Measurements from ENCODE around the gene ARID1B. TPM values are rescaled to one million over a fixed set of nuclear protein-coding genes. Genes with fewer than 3 reads are reported as not detected.
A peak's percentile ranks its signal among the peaks of the same experiment; 100 is the strongest.

The ARID1B gene
- total and polyA plus RNA-seq, 9 of the 15 experiments (the other 6 are each of a cell fraction or from before 2014, with no cell fraction given), result 12.5 to 50.5 (median 25.8) TPM

DNA sequence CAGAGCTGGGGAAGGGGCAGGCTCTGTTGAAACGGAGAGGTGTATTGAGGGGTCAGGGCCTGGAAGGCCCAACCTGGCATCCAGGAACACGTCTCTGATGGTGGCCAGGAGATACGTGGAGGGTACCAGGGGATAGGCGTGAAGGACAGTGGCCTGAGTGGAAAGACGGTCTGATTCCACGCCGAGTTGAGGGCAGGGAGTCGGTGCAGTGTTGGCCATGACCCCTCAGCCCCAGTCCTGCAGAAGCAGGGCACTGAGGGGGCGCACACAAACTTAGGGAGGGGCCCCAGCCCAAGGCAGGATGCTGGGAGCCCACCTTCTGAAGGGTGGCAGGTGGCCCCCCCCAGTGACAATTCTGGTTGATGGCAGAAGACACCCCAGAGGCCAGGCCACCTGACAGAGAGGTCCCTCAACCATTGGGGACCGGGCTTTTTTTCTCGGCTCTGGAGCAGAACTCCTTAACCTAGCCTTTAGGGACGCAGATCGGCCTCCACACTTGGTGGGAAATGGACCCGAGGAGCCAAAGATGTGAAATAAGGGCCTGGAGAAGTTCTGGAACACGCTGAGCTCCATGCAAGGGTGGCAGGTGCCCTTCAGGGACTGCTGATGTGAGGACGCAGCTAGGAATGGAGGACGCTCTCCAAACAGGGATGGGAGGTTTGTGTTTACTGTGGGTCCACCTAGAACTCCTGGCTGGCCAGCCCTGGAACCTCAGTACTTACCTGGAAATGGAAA, 455.1 kb downstream of the ARID1B start:
- no peaks in the 10 kb centered on the region for H4K20me1 ChIP-seq (replicated peaks; ENCODE audit: control insufficient read depth, insufficient read depth, low read length)
- in situ Hi-C loops (cut with MboI) (no loop called here), intact Hi-C loops (cut with micrococcal nuclease) (no loop called here)
- H3K4me1 ChIP-seq (replicated peaks in 1 of 2; ENCODE audit: control insufficient read depth in 2 of 2, insufficient read depth in 2 of 2, low read length in 2 of 2), result peaks cover 13 to 44% of the 10 kb centered on the region in 2 experiments; a peak in 4 of 5 replicates
- no peak for FAIRE-seq
- no peak overlapping the region for H3K4me3 ChIP-seq
- POLR2A ChIA-PET, result interaction anchor here (1.1 kb wide), 1 partner anchor 11 kb away, joined by 4 read pairs; no protein-coding TSS in a partner anchor
- H2AFZ ChIP-seq (ENCODE audit: low read depth, low read length), result no peak overlapping the region
- no peaks in the 10 kb centered on the region for H3K9me3 ChIP-seq (replicated peaks; ENCODE audit: control insufficient read depth, insufficient read depth, low read depth, low read length)
- WGBS (ENCODE audit: insufficient coverage, low coverage, missing lambda C conversion rate), result 44% methylated on average over 15 of the region's 17 CpGs
- CTCF ChIA-PET (ENCODE audit: low intra/inter-chr PET ratio), result no interaction called here
- H3K36me3 ChIP-seq (ENCODE audit: control insufficient read depth, insufficient read depth, low read length), result no peaks in the 10 kb centered on the region
- H3K9me1 ChIP-seq (ENCODE audit: control insufficient read depth, insufficient read depth, low read length), result no peaks in the 10 kb centered on the region
- BruUV-seq (replicated peaks), result no TSS peak
- DNase-seq (ENCODE audit: extremely low read depth in 1 of 4, low spot score in 3 of 4), result no peak
- no peaks in the 10 kb centered on the region for H3K79me2 ChIP-seq (ENCODE audit: control insufficient read depth, insufficient read depth, low read length)
- no peak for ATAC-seq
- H3K4me2 ChIP-seq (ENCODE audit: insufficient read depth, low read length), result no peak overlapping the region
- H3K27ac ChIP-seq (ENCODE audit: extremely low read depth, low read depth, low read length), result no peak overlapping the region
- H3K9ac ChIP-seq (ENCODE audit: insufficient read depth in 1 of 2, low read depth in 2 of 2, low read length in 2 of 2), result peak overlapping the region in 1 of 2 experiments; percentile 56; a peak in 1 of 4 replicates
- peaks cover 0 to 9% of the 10 kb centered on the region in 2 experiments; a peak in 1 of 5 replicates for H3K27me3 ChIP-seq (ENCODE audit: control insufficient read depth in 2 of 2, insufficient read depth in 2 of 2, low read length in 2 of 2)
- no peak for TF ChIP-seq SNRNP70 (optimal IDR thresholded peaks at IDR 0.05; ENCODE audit: low read depth, low read length)
- TF ChIP-seq, protein P1, sequence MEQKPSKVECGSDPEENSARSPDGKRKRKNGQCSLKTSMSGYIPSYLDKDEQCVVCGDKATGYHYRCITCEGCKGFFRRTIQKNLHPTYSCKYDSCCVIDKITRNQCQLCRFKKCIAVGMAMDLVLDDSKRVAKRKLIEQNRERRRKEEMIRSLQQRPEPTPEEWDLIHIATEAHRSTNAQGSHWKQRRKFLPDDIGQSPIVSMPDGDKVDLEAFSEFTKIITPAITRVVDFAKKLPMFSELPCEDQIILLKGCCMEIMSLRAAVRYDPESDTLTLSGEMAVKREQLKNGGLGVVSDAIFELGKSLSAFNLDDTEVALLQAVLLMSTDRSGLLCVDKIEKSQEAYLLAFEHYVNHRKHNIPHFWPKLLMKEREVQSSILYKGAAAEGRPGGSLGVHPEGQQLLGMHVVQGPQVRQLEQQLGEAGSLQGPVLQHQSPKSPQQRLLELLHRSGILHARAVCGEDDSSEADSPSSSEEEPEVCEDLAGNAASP (IDR thresholded peaks at IDR 0.05), result no peak
- TF ChIP-seq, protein P2, sequence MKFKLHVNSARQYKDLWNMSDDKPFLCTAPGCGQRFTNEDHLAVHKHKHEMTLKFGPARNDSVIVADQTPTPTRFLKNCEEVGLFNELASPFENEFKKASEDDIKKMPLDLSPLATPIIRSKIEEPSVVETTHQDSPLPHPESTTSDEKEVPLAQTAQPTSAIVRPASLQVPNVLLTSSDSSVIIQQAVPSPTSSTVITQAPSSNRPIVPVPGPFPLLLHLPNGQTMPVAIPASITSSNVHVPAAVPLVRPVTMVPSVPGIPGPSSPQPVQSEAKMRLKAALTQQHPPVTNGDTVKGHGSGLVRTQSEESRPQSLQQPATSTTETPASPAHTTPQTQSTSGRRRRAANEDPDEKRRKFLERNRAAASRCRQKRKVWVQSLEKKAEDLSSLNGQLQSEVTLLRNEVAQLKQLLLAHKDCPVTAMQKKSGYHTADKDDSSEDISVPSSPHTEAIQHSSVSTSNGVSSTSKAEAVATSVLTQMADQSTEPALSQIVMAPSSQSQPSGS (CRISPR knock-in tag; IDR thresholded peaks at IDR 0.05), result no peak
- no peak for TF ChIP-seq NELFE (IDR thresholded peaks at IDR 0.05; ENCODE audit: insufficient read depth, insufficient read length)
- TF ChIP-seq, protein P3, sequence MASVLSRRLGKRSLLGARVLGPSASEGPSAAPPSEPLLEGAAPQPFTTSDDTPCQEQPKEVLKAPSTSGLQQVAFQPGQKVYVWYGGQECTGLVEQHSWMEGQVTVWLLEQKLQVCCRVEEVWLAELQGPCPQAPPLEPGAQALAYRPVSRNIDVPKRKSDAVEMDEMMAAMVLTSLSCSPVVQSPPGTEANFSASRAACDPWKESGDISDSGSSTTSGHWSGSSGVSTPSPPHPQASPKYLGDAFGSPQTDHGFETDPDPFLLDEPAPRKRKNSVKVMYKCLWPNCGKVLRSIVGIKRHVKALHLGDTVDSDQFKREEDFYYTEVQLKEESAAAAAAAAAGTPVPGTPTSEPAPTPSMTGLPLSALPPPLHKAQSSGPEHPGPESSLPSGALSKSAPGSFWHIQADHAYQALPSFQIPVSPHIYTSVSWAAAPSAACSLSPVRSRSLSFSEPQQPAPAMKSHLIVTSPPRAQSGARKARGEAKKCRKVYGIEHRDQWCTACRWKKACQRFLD (CRISPR knock-in tag; IDR thresholded peaks at IDR 0.05), result no peak
- no peak for TF ChIP-seq SMARCA5 (IDR thresholded peaks at IDR 0.05)
- TF ChIP-seq, protein P4, sequence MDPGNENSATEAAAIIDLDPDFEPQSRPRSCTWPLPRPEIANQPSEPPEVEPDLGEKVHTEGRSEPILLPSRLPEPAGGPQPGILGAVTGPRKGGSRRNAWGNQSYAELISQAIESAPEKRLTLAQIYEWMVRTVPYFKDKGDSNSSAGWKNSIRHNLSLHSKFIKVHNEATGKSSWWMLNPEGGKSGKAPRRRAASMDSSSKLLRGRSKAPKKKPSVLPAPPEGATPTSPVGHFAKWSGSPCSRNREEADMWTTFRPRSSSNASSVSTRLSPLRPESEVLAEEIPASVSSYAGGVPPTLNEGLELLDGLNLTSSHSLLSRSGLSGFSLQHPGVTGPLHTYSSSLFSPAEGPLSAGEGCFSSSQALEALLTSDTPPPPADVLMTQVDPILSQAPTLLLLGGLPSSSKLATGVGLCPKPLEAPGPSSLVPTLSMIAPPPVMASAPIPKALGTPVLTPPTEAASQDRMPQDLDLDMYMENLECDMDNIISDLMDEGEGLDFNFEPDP (CRISPR knock-in tag; IDR thresholded peaks at IDR 0.05), result no peak
- TF ChIP-seq NCOA4 (IDR thresholded peaks at IDR 0.05; ENCODE audit: partially characterized antibody), result no peak
- no peak for TF ChIP-seq PRMT5 (CRISPR knock-in tag; IDR thresholded peaks at IDR 0.05)
- TF ChIP-seq ZNF212 (CRISPR knock-in tag; IDR thresholded peaks at IDR 0.05), result no peak
- TF ChIP-seq POLR3A (IDR thresholded peaks at IDR 0.05; ENCODE audit: borderline replicate concordance, extremely low read depth, insufficient read depth, insufficient read length), result no peak
- TF ChIP-seq, protein P5, sequence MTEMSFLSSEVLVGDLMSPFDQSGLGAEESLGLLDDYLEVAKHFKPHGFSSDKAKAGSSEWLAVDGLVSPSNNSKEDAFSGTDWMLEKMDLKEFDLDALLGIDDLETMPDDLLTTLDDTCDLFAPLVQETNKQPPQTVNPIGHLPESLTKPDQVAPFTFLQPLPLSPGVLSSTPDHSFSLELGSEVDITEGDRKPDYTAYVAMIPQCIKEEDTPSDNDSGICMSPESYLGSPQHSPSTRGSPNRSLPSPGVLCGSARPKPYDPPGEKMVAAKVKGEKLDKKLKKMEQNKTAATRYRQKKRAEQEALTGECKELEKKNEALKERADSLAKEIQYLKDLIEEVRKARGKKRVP (CRISPR knock-in tag; IDR thresholded peaks at IDR 0.05), result no peak
